Left ventricle myocardium superior (tissue), 1 donor: ENCODE data around the gene VAV2. TPM values are rescaled to one million over a fixed set of nuclear protein-coding genes. Genes with fewer than 3 reads are reported as not detected.
A peak's percentile ranks its signal among the peaks of the same experiment; 100 is the strongest.

Source experiments
- ATAC-seq: fragments of 200-7000 bp; cut with Tn5 transposase; one replicate; pipeline ENCODE4 v1.9.1; 2020; ENCODE audit warnings: mild to moderate bottlenecking, moderate library complexity
- DNase-seq: peaks from one replicate; pipeline ENCODE4 v3.0.0-alpha.2; 2020
- intact Hi-C: fragments of 100-400 bp; cut with micrococcal nuclease; formaldehyde crosslinking; loops from one replicate; pipeline ENCODE4 v1.11.0; 2022
- total RNA-seq: library from RNA; stranded (reverse); fragmentation: NEBNext Ultra II Directional; extraction: Animal tissue kit (Norgen Biotek cat#: 25700); gene quantifications from one replicate; pipeline ENCODE4 v1.2.1, GENCODE V29; 2021
- donor health status: DM: no; HTN: yes; CAD: no; lungs with severe emphysema.

Gene VAV2
- total RNA-seq, 1 donor from 2014 or later: 6.1 TPM

DNA sequence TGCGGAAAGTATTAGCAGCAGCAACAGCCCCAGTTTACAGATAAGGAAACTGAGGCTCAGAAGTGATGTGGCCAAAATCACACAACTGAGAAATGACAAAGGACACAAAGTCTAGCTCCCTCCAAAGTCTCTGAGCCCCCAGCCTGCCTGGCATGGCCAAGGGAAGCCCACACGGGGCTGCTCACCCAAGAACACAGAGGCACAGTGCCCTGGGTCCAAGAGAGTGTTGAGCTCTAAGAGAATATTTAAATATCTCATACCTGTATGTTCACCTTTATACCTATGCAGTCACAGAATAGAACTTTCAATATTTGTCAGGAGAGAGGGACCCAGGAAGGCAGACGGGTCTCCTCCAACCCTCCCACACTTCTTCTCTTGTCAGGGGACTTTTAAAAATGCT is 16.6 kb downstream of the VAV2 start:
- DNase-seq: no peak
- ATAC-seq: no peak
- intact Hi-C loops: no loop called here

DNA sequence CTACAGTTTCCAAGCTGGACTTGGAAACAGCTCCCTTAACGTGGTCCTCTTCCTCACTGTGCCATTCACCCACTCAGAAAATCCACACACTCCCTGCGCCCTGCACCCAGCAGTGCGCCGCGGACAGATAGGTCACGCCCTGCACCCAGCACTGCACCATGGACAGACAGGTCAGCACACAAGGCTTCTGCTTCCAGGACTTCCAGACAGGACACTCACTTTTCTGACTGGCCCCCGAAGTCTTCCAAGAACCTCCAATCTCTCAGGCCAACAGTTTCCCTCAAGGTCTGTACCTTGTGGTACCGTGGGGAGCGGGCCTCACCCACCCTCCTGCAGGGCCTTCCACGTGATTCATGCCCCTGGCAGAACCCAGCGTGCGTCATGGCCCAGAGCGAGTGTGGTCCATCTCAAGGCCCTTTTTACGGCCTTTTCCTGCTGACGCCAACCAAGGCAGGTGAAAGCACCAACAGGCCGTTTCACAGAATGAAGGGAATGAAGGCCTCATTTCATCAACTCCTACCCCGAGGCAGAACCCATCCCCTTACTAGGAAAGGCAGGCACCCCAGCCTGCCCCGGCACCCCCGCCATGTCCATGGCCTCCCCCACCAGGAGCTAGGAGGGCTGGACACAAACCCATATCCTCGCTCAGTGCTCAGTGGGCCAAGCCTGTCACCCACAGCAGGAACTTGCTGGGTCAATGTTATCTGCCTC is 17.3 kb downstream of the VAV2 start:
- intact Hi-C loops: no loop called here
- ATAC-seq (no peak), DNase-seq (peak; percentile 12)

DNA sequence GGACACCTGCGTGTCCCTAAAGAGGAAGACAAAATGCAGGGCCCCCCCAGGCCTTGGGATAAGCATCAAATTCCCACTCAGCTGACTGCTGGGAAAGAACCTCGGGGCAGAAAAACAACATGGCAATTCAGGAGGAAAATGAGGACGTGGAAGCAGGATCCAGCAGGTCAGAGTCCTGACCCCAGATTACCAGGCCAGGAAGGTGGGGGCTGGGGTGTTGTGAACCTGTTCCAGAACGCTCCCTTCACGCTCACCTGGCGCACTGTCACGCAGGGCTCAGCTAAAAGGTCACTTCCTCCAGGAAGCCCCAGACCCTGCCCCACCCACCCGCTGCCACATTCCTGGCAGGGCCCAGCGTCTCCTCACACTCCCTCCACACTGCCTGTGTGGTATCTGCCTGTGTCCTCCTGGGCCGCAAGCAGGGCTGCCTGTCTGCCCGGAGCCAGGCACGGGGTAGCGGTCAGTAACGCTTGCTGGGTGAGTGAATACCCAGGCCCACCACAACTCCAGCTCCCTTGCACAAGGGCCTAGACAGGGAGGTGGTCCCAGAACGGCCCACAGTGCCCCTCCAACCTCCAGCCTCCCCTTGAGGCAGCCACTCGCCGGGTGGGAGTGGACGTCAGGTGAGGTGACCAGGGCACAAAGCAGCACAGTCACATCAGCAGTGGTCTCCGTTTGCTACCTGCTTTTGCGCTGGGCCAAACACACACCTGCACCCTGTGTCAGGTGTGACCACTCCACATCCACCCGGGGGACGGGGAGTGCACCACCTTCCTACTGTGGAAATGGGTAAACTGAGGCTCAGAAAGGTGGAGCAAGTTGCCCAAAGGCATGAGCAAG is 18.1 kb downstream of the VAV2 start:
- ATAC-seq: no peak
- DNase-seq: peak; percentile 11
- intact Hi-C loops: no loop called here

DNA sequence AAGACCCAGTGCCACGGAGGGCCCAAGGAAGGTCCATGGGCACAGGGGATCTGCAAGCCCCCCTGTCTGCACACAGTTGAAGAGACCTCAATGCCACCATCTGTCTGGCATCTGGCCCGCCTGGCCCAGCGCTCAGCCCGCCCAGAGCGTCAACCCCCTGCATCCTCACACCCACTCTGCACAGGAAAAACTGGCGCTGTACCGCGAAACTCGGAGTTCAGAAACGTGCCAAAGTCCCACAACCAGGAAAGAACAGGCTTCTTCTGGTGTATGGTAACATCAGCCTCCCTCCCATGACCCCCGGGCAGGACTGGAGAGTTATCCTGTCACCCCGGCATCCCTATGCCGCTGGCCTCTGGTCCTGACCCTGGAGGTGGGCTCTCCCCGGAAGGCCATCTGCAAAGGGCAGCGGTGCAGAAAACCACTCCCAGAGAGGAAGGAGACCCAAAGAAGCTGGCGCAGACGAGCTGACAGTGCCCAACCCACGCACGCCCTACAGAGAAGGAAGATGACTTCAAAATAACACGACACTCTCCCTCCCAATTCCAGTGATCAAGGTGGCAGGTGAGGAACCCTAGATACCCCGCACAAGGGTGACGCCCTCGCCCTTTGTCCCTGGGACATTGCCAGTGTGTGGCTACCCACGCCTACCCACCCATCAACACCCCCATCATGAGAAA is 18.9 kb downstream of the VAV2 start:
- intact Hi-C loops: no loop called here
- ATAC-seq: no peak
- peak; percentile 14 for DNase-seq

DNA sequence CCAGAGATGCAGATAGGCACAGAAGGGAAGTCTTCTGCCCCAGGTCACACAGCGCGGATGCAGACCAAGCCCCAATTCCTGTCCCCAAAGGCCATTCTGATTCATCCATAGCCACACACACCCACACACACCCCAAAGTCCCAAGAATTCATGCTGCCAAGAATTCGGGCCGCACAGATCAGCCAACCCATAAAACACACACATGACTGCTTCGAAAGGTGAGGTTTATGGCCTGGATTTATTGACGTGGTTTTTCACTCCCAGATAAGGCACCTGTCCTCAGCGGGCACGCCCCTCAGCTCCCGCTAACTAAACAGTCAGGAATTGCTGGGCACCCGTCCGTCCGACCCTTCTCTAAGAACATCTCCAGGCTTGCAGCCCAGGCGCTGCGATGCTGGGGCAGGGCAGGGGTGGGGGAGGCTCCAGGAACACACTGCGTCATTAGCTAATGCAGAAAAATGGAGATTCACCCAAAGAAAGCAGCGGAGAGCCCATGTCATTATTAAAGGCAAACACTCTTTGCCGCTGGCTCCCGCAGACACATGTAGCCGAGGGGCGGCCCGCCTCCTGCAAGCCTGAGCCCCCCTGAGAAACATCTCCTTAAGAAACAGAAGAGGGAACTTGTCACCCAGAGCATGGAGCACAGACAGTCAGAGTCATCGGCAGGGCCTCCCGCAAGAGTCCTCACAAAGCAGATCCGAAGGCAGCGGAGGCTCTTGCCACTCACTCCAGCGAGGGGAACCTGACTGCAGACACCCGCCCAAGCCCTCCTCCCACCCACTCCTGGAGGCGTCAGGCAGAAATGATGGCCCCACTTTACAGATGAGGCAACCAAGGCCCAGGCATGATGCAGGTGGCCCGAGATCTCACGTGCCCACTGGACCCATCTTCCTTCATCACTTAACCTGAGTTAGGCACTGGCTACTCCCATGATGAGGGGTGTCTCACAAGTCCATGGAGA is 19.9 kb downstream of the VAV2 start:
- no peak for ATAC-seq
- DNase-seq: peak; percentile 17
- intact Hi-C loops: no loop called here

DNA sequence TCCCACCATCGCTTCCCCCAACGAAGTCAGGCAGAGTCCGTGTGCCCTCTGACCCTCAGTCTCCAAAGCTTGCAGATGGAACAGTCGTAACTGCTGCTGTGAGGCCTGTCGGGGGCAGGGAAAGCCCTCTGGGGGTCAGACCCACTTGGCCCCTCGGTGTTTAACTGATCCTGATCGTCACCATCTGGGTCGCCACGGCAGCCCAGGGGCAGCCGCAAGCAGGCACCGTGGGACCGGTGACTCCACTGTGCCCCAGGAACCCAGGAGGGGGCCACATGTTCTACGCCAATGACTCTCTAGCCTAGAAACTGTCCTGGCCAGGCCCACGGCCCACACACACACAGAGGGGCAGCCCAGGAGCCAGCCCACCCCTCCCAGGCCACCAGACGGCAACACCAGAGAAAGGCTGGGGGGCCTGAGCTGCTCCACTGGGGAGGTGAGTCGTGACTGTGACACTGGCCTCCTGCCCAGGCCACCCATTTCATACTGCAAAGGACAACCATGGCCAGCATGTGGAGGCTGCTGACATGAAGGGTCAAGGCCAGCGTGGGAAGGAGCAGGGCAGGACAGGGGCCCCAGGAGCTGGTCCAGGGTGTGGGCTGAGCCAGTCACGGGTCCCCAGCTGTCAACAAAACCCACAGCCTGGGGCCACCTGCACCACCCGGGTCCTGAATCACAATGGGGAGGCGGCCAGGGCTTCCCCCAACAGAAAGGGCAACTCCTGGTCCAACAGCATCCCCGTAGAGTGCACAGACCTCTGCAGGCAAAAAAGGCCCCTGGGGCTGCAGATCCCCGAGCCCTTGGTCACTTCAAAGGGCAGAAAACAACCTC is 20.8 kb downstream of the VAV2 start:
- intact Hi-C loops: no loop called here
- ATAC-seq (no peak), DNase-seq (peak; percentile 24)

DNA sequence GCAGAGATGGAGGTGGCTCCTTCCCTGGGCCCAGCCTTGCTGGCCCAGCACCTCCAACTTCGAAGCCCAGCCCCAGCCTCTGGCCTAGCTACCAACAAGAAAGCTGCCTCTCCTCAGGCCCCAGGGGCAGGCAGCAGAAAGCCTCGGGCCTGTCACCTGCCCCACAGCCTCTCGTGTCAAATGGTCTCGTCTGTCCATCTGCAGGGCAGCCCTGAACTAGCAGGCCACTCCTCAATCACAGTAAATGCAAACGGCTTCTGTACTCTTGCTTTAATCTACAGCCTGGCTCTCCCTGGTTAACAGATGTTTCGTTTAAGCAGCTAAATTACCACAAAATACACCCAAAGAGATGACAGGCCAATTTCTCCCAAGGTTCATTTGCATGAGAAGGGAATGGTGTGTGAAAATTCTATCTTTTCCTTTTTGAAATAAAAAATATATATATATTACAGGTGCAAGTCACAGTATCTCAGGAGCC is 21.5 kb downstream of the VAV2 start:
- ATAC-seq (no peak), DNase-seq (no peak)
- intact Hi-C loops: no loop called here

DNA sequence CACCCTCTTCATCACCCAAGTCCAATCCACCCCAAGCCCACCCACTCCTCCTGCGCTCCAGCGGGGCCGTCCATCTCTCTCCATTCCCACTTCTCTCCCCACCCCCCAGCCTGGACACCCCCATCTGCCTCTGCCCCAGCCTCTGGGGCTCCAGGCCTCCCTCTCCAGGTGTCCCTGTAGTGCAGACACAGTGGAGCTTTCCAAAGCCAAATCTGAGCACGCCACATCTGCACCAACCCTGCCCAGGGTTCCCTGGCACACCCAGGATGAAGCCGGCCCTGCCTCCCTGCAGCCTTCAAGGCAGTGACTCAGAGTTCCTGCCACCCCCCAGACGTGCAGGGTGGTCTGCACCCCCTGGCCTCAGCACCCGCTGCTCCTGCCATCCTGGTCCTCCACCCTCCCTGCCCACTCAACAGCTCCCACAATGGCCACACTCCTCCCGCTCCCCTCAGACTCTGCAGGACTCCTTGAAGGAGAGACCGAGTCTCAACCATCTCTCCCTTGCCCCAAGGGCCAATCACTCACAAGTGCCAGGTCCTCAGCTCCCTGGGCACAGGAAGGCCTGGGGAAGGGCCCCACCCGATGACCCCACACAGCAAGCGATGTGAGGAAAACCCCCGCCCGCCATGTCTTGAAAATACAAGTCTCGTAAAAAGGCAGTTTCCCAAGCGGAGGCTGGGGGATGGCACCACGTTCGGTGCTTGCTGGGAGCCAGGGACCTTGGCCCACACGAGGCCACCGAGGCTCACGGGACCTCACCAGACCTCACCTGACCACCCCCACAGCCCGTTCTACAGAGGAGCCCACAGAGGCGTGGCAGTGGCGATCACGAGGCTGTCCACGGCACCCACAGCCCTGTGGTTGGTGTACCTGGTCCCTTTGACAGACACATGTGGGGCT is 22.2 kb downstream of the VAV2 start:
- ATAC-seq (no peak), DNase-seq (peak; percentile 23)
- intact Hi-C loops: no loop called here

DNA sequence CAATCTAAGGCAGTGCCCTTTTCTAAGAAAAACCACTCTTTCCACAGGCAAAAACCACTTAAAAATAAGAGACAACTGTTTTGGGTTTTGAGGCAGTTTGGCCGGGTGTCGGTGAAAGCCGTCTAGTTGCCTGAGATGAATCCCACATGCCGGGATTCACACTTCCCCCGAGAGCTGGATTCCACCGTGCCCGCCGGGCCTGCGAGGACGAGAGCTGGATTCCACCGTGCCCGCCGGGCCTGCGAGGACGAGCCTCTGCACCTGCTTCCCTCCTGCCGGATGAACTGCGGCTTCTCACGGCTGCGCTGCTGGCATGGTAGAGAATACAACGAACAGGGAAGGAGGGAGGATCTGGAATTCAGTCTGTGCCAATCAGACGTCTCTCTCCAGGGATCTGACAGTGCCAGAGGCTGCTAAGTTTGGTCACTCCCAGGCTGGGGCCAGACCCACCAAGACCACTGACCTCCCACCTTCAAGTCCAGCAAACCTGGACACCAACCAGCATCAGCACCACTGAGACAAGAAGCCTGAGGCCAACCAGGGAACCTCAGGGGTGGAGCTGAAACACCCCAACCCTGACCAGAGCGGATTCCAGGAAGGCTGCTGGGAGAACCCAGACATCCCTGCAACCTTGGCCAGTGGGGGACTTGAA is 23.0 kb downstream of the VAV2 start:
- ATAC-seq (no peak), DNase-seq (peak; percentile 19)

DNA sequence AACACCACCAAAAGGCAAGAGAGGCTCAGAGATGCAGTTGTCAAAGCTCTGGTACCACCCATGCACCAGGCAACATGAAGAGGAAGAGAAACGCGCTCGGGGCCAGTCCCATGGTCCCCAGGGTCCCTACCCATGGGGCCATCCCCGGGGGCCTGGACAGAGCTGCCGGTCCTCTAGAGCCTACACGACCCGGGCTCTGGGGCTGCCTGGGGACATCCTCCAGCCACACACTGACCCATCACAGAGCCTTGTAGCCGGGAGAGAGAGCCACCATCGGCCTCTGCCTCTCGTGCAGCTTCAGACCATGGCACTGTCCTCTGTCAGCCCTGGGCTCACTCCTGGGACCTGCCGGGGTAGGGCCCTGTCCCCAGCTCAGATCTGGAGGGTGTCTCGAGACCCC is 23.7 kb downstream of the VAV2 start:
- no peak for ATAC-seq
- peak; percentile 17 for DNase-seq
- intact Hi-C loops: no loop called here

More for the DNA sequence above, 23.0 kb downstream of the VAV2 start:
- intact Hi-C loops: no loop called here

DNA sequence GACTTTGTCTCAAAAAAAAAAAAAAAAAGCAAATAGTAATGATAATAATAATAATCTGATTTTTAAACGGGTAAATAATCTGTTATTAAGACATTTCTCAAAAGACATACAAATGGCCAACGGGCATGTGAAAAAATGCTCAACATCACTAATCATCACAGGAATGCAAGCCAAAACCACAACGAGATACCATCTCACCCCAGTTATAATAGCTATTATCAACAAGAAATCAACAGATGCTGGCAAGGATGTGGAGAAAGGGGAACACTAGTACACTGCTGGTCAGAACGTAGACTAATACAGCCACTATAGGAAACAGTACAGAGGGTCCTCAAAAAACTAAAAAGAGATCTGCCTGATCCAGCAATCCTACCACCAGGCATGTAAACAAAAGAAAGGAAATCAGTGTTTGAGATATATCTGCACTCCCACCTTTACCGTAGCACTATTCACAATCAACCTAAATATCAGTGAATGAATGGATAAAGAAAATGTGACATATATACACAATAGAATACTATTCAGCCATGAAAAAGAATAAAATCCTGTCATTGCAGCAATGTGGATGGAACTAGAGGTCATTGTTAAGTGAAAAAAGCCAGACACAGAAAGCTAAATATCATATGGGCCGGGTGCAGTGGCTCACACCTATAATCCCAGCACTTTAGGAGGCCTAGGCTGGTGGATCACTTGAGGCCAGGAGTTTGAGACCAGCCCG is 24.9 kb downstream of the VAV2 start:
- no peak for DNase-seq
- no peak for ATAC-seq
- intact Hi-C loops: no loop called here

DNA sequence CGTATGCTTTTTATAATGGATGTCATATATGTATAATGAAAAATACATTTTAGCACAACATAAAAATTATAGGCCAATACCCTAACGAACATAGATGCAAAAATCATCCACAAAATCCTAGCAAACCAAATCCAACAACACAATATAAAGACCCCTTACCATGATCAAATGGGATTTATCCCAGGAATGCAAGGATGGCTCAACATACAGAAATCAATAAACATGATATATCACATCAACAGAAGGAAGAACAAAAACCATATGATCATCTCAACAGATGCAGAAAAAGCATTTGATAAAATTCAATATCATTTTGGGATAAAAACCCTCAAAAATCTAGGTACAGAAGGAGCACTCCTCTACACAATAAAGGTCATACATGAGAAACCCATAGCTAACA is 27.7 kb downstream of the VAV2 start:
- no peak for ATAC-seq
- no peak for DNase-seq
- intact Hi-C loops: no loop called here

DNA sequence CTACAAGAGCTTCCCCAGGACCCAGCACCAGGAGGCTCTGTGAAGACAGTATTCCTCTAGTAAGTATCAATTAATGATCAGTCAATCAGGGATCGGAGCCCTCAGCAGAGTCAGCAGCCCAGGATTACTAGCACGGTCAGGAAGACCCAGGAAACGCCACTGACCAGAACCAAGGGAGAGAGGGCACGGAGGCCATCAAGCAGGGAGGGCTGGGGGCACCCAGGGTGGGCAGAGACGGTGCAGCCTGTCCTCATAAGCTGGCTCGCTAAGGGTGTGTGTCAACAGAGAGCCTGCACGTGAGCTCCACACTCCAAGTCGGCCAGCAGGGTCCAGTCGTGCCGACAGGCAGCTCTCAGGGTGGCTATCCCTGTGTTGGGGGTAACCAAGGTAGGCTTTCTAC is 29.0 kb downstream of the VAV2 start:
- DNase-seq (peak; percentile 2), ATAC-seq (no peak)
- intact Hi-C loops: no loop called here

DNA sequence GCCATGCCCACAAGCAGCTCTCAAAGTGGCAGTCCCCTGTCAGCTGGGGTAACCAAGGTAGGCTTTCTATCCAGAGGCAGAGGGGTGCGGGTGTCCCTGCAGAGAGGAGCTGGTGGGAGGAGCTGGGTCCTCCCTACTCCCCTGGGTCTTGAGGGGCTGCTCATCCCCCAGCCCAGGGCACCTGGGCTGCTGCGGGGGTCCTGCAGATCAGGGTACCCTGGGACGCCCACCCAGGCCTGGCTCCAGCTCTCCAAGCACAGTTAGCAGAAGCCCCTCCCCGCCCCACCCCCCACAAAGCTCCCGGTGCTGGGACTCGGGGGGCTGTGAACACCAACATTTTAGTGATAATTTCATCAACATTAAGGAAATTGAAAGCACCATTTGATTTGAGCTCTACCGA is 29.8 kb downstream of the VAV2 start:
- ATAC-seq (no peak), DNase-seq (peak; percentile 17)
- intact Hi-C loops: no loop called here

DNA sequence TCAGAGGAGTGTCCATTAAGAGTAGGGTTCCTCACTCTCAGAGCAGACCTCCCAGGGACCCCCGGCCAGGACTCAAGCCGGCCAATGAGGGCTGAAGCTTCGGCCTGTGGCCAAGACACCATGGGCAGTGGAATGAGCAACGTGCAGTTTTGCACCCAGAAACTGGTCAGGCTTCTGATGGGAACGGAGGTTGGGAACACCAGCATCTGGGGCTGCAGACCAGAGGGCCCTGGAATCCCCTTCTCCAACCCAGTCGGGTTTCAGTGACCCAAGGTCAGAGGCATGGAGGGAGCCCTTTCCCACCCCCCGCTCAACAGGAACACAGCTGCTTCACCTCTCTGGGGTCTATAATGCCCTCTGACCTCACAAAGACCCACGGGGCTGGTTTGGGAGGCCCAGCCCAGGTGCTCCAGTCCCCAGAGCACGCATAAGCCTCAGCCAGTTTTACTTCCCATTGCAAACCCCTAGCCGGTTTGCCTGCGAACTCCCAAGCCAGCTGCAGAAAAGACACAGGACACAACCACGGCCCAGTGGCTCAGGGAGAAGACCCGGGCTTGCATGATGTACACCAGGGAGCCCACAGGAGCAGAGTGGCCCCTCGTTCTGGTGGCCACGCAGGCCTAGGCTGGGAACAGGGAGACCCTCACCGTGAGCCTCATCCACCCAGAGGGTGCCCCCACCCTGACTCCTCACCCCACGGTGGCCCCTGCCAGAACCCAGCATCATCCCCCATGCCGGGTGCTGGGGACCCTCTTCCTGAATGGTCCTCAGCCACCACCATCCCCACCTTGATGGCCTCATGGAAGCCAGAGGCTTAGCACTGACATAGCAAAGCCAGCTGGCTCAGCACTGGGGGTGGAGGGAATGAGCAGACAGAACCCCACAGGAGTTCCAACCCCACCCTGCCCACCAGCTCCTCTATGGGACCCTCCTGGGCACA is 30.6 kb downstream of the VAV2 start:
- DNase-seq (peak; percentile 22), ATAC-seq (no peak)
- intact Hi-C loops: no loop called here
